Ascending aorta (tissue), 1 donor: ENCODE data around the gene NAIP. TPM values are rescaled to one million over a fixed set of nuclear protein-coding genes. Genes with fewer than 3 reads are reported as not detected.

Experiments used
- total RNA-seq: library from RNA; depleted of rRNA; stranded (reverse); fragments of >200 nt; gene quantifications from one replicate; pipeline ENCODE4 v1.1.0, GENCODE V29; 2016

Gene NAIP
- total RNA-seq, 1 donor from 2014 or later: 8.7 TPM

Other genes starting within 250 kb of the NAIP start
- gene SERF1A, start 124.7 kb downstream of the NAIP start, total RNA-seq: not detected
- 20.6 TPM for gene SMN1, start 100.3 kb downstream of the NAIP start, total RNA-seq
- gene GTF2H2, start 42.3 kb upstream of the NAIP start, total RNA-seq: 6.6 TPM